B cell (primary cell): ENCODE results near the gene DDAH1.

Source experiments
- EZH2 ChIP-seq: IDR thresholded peaks from 2 replicates; pipeline ENCODE4 v1.6.1; 2012; ENCODE audit warnings: borderline replicate concordance, low read depth, mild to moderate bottlenecking, moderate library complexity, low read length; ENCODE audit not compliant: insufficient read depth, poor library complexity, severe bottlenecking
- TF ChIP-seq, protein P1 (sequence below): fragments of 200-600 bp; IDR thresholded peaks from one replicate; pipeline ENCODE4 v1.8.0; 2022; ENCODE audit warnings: antibody characterized with exemption, mild to moderate bottlenecking

DNA sequence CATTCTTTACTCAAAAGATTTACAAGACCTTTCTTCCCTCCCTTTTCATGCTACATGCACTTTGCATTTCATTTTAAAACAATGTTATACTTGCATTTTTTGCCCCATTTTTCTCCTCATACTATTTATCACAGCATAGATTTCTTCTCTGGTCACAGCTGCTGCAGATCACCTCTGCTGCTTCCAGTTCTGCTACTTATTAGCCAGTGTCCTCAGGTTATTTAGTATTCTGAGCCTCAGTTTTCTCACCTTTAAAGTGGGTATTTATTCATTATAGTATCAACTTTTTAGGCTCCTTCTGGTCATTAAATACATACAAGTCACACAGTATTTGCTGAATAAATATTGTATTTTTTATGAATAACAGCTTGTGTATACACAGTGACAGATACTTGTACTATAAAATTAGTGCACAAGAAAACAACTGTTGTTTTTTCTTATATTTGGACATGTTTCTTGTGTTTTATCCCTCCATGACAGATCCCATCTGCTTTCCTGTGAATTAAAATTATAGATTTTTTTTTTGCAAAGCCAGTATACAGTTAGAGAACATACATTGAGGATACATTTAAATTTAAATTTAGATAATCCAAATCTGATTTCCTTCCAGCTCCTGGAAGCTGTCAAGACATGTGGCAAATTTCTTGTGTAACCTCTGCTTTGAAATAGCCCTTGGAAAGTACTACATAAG is 103.2 kb downstream of the DDAH1 start:
- TF ChIP-seq EZH2, result no peak
- TF ChIP-seq, protein P1, sequence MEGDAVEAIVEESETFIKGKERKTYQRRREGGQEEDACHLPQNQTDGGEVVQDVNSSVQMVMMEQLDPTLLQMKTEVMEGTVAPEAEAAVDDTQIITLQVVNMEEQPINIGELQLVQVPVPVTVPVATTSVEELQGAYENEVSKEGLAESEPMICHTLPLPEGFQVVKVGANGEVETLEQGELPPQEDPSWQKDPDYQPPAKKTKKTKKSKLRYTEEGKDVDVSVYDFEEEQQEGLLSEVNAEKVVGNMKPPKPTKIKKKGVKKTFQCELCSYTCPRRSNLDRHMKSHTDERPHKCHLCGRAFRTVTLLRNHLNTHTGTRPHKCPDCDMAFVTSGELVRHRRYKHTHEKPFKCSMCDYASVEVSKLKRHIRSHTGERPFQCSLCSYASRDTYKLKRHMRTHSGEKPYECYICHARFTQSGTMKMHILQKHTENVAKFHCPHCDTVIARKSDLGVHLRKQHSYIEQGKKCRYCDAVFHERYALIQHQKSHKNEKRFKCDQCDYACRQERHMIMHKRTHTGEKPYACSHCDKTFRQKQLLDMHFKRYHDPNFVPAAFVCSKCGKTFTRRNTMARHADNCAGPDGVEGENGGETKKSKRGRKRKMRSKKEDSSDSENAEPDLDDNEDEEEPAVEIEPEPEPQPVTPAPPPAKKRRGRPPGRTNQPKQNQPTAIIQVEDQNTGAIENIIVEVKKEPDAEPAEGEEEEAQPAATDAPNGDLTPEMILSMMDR, result no peak
